ENCODE results near the gene M6PR. TPM values are rescaled to one million over a fixed set of nuclear protein-coding genes. Genes with fewer than 3 reads are reported as not detected.
A peak's percentile ranks its signal among the peaks of the same experiment; 100 is the strongest.
"Not testable (repeated sequence)": the region's sequence is repeated elsewhere in the genome, so short reads cannot be mapped to it uniquely, and the experiment has no call there.

Gene M6PR
- total and polyA plus RNA-seq, 2 of the 13 experiments (the other 11 are each of a cell fraction or from before 2014, with no cell fraction given), result 98.2 to 127 TPM

GRCh38 chr12:8930655-8931323, 18.7 kb downstream of the M6PR start:
- H3K27me3 ChIP-seq (ENCODE audit: control insufficient read depth in 1 of 2, insufficient read depth in 2 of 2, low read length in 2 of 2); H3K27ac ChIP-seq (ENCODE audit: extremely low read length, insufficient read depth, low read length); CTCF ChIA-PET (ENCODE audit: low intra/inter-chr PET ratio, low total read pairs); H2AFZ ChIP-seq (ENCODE audit: low read length); H3K4me3 ChIP-seq (replicated peaks in 1 of 3; ENCODE audit: insufficient read depth in 1 of 3, low read depth in 2 of 3, low read length in 3 of 3); H4K20me1 ChIP-seq (ENCODE audit: insufficient read depth, low read length); H3K4me1 ChIP-seq (ENCODE audit: insufficient read depth, low read length); FAIRE-seq; ATAC-seq; H3K4me2 ChIP-seq (ENCODE audit: low read depth, low read length); POLR2A ChIA-PET; H3K79me2 ChIP-seq (ENCODE audit: insufficient read depth, low read length); H3K36me3 ChIP-seq (replicated peaks in 1 of 2; ENCODE audit: control insufficient read depth in 1 of 2, insufficient read depth in 2 of 2, low read length in 2 of 2); H3K9ac ChIP-seq (ENCODE audit: insufficient read depth, low read depth, low read length); H3K9me3 ChIP-seq (ENCODE audit: low read length); BruUV-seq (replicated peaks); intact Hi-C loops (cut with micrococcal nuclease; ENCODE audit: unreplicated experiment); DNase-seq (ENCODE audit: low spot score): not testable (repeated sequence)
- in situ Hi-C loops (cut with HindIII; ENCODE audit: extremely low pct_ligation_motif_present, low pct_unique_long_range_greater_than_20kb), result loop anchor here (25.0 kb wide), 1 partner anchor 107 kb away; no protein-coding TSS in a partner anchor
- over 99% methylated on average over 4 of the region's 4 CpGs for WGBS (ENCODE audit: low lambda C conversion rate)

GRCh38 chr12:8922544-8922943, 26.9 kb downstream of the M6PR start:
- Histone ChIP-seq H3K4me3 (replicated peaks in 1 of 3; ENCODE audit: insufficient read depth in 1 of 3, low read depth in 2 of 3, low read length in 3 of 3) (no peak overlapping the region), H3K27me3 (ENCODE audit: control insufficient read depth in 1 of 2, insufficient read depth in 2 of 2, low read length in 2 of 2) (no peaks in the 10 kb centered on the region), H2AFZ (ENCODE audit: low read length) (no peak overlapping the region), H3K4me1 (ENCODE audit: insufficient read depth, low read length) (no peaks in the 10 kb centered on the region), H3K27ac (ENCODE audit: extremely low read length, insufficient read depth, low read length) (no peak overlapping the region), H4K20me1 (ENCODE audit: insufficient read depth, low read length) (no peaks in the 10 kb centered on the region), H3K9me3 (ENCODE audit: low read length) (no peaks in the 10 kb centered on the region), H3K79me2 (ENCODE audit: insufficient read depth, low read length) (no peaks in the 10 kb centered on the region), H3K36me3 (replicated peaks in 1 of 2; ENCODE audit: control insufficient read depth in 1 of 2, insufficient read depth in 2 of 2, low read length in 2 of 2) (peaks cover 0 to 3% of the 10 kb centered on the region in 2 experiments; a peak in 2 of 5 replicates), H3K4me2 (ENCODE audit: low read depth, low read length) (no peak overlapping the region), H3K9ac (ENCODE audit: insufficient read depth, low read depth, low read length) (no peak overlapping the region)
- 97% methylated on average over 5 of the region's 5 CpGs for WGBS (ENCODE audit: low lambda C conversion rate)
- no peak for DNase-seq (ENCODE audit: low spot score)
- CTCF ChIA-PET (ENCODE audit: low intra/inter-chr PET ratio, low total read pairs), result interaction anchor here (1.5 kb wide), 1 partner anchor 117 kb away, joined by 4 read pairs; no protein-coding TSS in a partner anchor
- no peak for FAIRE-seq
- BruUV-seq (replicated peaks), result no TSS peak
- in situ Hi-C loops (cut with HindIII; ENCODE audit: extremely low pct_ligation_motif_present, low pct_unique_long_range_greater_than_20kb) (no loop called here), intact Hi-C loops (cut with micrococcal nuclease; ENCODE audit: unreplicated experiment) (no loop called here)
- ATAC-seq, result peak; percentile 50; the same call in 2 of the 3 replicates
- POLR2A ChIA-PET, result no interaction called here
- TF ChIP-seq ZSCAN22 (CRISPR knock-in tag; IDR thresholded peaks at IDR 0.05) (no peak), CENPBD1 (CRISPR knock-in tag; IDR thresholded peaks at IDR 0.05; ENCODE audit: borderline replicate concordance, low read depth) (no peak), ZNF264 (CRISPR knock-in tag; IDR thresholded peaks at IDR 0.05) (no peak), STAG1 (CRISPR knock-in tag; IDR thresholded peaks at IDR 0.05) (peak; percentile 66), CTCF (CRISPR knock-in tag; IDR thresholded peaks at IDR 0.05) (peak; percentile 46), ZNF776 (CRISPR knock-in tag; IDR thresholded peaks at IDR 0.05) (no peak), YEATS2 (CRISPR knock-in tag; IDR thresholded peaks at IDR 0.05; ENCODE audit: borderline replicate concordance) (no peak), CBX2 (IDR thresholded peaks at IDR 0.05; ENCODE audit: low read depth, low read length) (no peak), CBX2 (CRISPR knock-in tag; IDR thresholded peaks at IDR 0.05; ENCODE audit: low read depth) (no peak), ZNF430 (CRISPR knock-in tag; IDR thresholded peaks at IDR 0.05) (no peak), PRPF4 (IDR thresholded peaks at IDR 0.05; ENCODE audit: low read depth, low read length, poor library complexity, severe bottlenecking) (no peak)

- H3K9me3 ChIP-seq (ENCODE audit: low read length); H3K27ac ChIP-seq (ENCODE audit: extremely low read length, insufficient read depth, low read length); ATAC-seq; CTCF ChIA-PET (ENCODE audit: low intra/inter-chr PET ratio, low total read pairs); H3K36me3 ChIP-seq (replicated peaks in 1 of 2; ENCODE audit: control insufficient read depth in 1 of 2, insufficient read depth in 2 of 2, low read length in 2 of 2); H3K9ac ChIP-seq (ENCODE audit: insufficient read depth, low read depth, low read length); DNase-seq (ENCODE audit: low spot score); H4K20me1 ChIP-seq (ENCODE audit: insufficient read depth, low read length); H2AFZ ChIP-seq (ENCODE audit: low read length); intact Hi-C loops (cut with micrococcal nuclease; ENCODE audit: unreplicated experiment); H3K79me2 ChIP-seq (ENCODE audit: insufficient read depth, low read length); H3K4me3 ChIP-seq (replicated peaks in 1 of 3; ENCODE audit: insufficient read depth in 1 of 3, low read depth in 2 of 3, low read length in 3 of 3); BruUV-seq (replicated peaks); H3K4me2 ChIP-seq (ENCODE audit: low read depth, low read length); in situ Hi-C loops (cut with HindIII; ENCODE audit: extremely low pct_ligation_motif_present, low pct_unique_long_range_greater_than_20kb); FAIRE-seq; H3K27me3 ChIP-seq (ENCODE audit: control insufficient read depth in 1 of 2, insufficient read depth in 2 of 2, low read length in 2 of 2); POLR2A ChIA-PET: not testable (repeated sequence)
- H3K4me1 ChIP-seq (ENCODE audit: insufficient read depth, low read length), result peaks cover 16% of the 10 kb centered on the region
- WGBS (ENCODE audit: low lambda C conversion rate), result 84% methylated on average over 2 of the region's 4 CpGs
Measured at GRCh38 chr12:8919643-8920042, 29.8 kb downstream of the M6PR start.

All from HepG2 (cell line).